ENCODE data around the gene CEMIP. TPM values are rescaled to one million over a fixed set of nuclear protein-coding genes. Genes with fewer than 3 reads are reported as not detected.

Gene CEMIP
- total and polyA plus RNA-seq, 2 experiments from 2014 or later, result 0.27 to 2.1 TPM

- H3F3A ChIP-seq (replicated peaks; ENCODE audit: low read depth), result no peaks in the 10 kb centered on the region
- TF ChIP-seq ZNF462 (CRISPR knock-in tag; IDR thresholded peaks at IDR 0.05) (no peak), NANOG (IDR thresholded peaks at IDR 0.05; ENCODE audit: borderline replicate concordance) (no peak), ETS1 (IDR thresholded peaks at IDR 0.05) (no peak), JUNB (IDR thresholded peaks at IDR 0.05; ENCODE audit: unreplicated experiment) (no peak), POLR2AphosphoS5 (IDR thresholded peaks at IDR 0.05; ENCODE audit: low read depth) (no peak), STAT1 (IDR thresholded peaks at IDR 0.05; ENCODE audit: unreplicated experiment) (no peak), ZNF331 (CRISPR knock-in tag; IDR thresholded peaks at IDR 0.05; ENCODE audit: low read depth) (no peak), EZH2 (IDR thresholded peaks at IDR 0.05; ENCODE audit: low read depth, unreplicated experiment) (no peak), ZNF114 (CRISPR knock-in tag; IDR thresholded peaks at IDR 0.05) (no peak), EZH2phosphoT487 (IDR thresholded peaks at IDR 0.05; ENCODE audit: unreplicated experiment) (no peak)
Measured at GRCh38 chr15:80883641-80884040, 104.5 kb downstream of the CEMIP start.

More at GRCh38 chr15:80883641-80884040, 104.5 kb downstream of the CEMIP start:
- Mint-ChIP-seq H3K4me3 (no peak overlapping the region), H3K27me3 (ENCODE audit: insufficient read depth, low read depth, poor library complexity) (peaks cover 7% of the 10 kb centered on the region), H3K9me3 (no peaks in the 10 kb centered on the region), H3K36me3 (ENCODE audit: low read depth) (no peaks in the 10 kb centered on the region; the same call in 2 of the 3 replicates), H3K27ac (no peak overlapping the region), H3K4me1 (peaks cover 20% of the 10 kb centered on the region)
- Histone ChIP-seq H3K79me2 (replicated peaks; ENCODE audit: insufficient read depth) (no peaks in the 10 kb centered on the region), H3K4me3 (no peak overlapping the region), H3K4me2 (no peak overlapping the region), H3K36me3 (ENCODE audit: insufficient read depth) (no peaks in the 10 kb centered on the region), H3K27ac (ENCODE audit: low read depth) (no peak overlapping the region), H4K20me1 (replicated peaks; ENCODE audit: insufficient read depth) (no peaks in the 10 kb centered on the region), H3K9me2 (ENCODE audit: insufficient read depth) (no peaks in the 10 kb centered on the region), H3K27me3 (ENCODE audit: insufficient read depth) (no peaks in the 10 kb centered on the region), H2AFZ (no peak overlapping the region), H3K4me1 (ENCODE audit: insufficient read depth) (peaks cover 13% of the 10 kb centered on the region)
- ATAC-seq (no peak), DNase-seq (ENCODE audit: low spot score) (no peak)
